D721Med (cell line): Measurements from ENCODE around the gene GMDS.

Source experiments
- DNase-seq: peaks from one replicate; pipeline ENCODE4 v3.0.0; 2011; ENCODE audit warnings: low spot score; ENCODE audit not compliant: insufficient read length
- FAIRE-seq: peaks from 2 replicates; lab custom pipeline; 2011; peaks lifted over from hg19 to GRCh38; lab: Jason Lieb, UNC
- CTCF ChIP-seq: IDR thresholded peaks from 2 replicates; pipeline ENCODE4 v1.5.1; 2012; ENCODE audit warnings: mild to moderate bottlenecking, control low read depth; ENCODE audit not compliant: insufficient read depth; ENCODE audit errors: missing control alignments

GMDS gene

GRCh38 chr6:1917626-1918371 lies 327.6 kb downstream of the GMDS start:
- no peak for DNase-seq
- TF ChIP-seq CTCF = no peak
- no peak for FAIRE-seq

- no peak for TF ChIP-seq CTCF
- DNase-seq (no peak), FAIRE-seq (no peak)
Observed at GRCh38 chr6:1916334-1917070, 328.9 kb downstream of the GMDS start.

- FAIRE-seq = no peak
- DNase-seq = no peak
- no peak for TF ChIP-seq CTCF
Observed at GRCh38 chr6:1915226-1915625, 330.2 kb downstream of the GMDS start.

- no peak for TF ChIP-seq CTCF
- FAIRE-seq (no peak), DNase-seq (no peak)
Observed at GRCh38 chr6:1913577-1913976, 331.8 kb downstream of the GMDS start.

GRCh38 chr6:1912731-1913130 lies 332.7 kb downstream of the GMDS start:
- no peak for DNase-seq
- TF ChIP-seq CTCF = no peak
- no peak for FAIRE-seq

GRCh38 chr6:1911474-1911873 lies 333.9 kb downstream of the GMDS start:
- DNase-seq = no peak
- no peak for TF ChIP-seq CTCF
- no peak for FAIRE-seq

GRCh38 chr6:1910621-1911407 lies 334.6 kb downstream of the GMDS start:
- no peak for DNase-seq
- no peak for TF ChIP-seq CTCF
- FAIRE-seq = no peak
